CD4-positive, alpha-beta memory T cell (primary cell): Measurements from ENCODE around the gene ZNF276. TPM values are rescaled to one million over a fixed set of nuclear protein-coding genes. Genes with fewer than 3 reads are reported as not detected.

Experiments
- CTCF ChIA-PET: fragments of 350-600 bp; sonication (Branson Sonifier 250); formaldehyde crosslinking; loops from one replicate; lab custom pipeline; 2021; ENCODE audit warnings: inconsistent platforms; ENCODE audit not compliant: partially characterized antibody; lab: Charles Lee
- POLR2A ChIA-PET: fragments of 350-600 bp; sonication (Branson Sonifier 250); formaldehyde crosslinking; loops from one replicate; lab custom pipeline; 2021; ENCODE audit not compliant: partially characterized antibody; lab: Charles Lee
- DNase-seq, 5 donors: peaks; one replicate each; pipeline versions ENCODE4 v3.0.0 to v3.0.0-alpha.2; 2020 to 2022; ENCODE audit warnings: mixed read lengths in 1 of 5
- H3K27ac ChIP-seq: one replicate; pipeline ENCODE4 v1.7.0; 2013; ENCODE audit warnings: low read depth, low read length
- H3K27me3 ChIP-seq: 2 replicates; pipeline ENCODE4 v1.7.0; 2013; ENCODE audit warnings: mild to moderate bottlenecking, low read length, moderate library complexity; ENCODE audit not compliant: insufficient read depth
- H3K36me3 ChIP-seq: 2 replicates; pipeline ENCODE4 v1.7.0; 2013; ENCODE audit warnings: mild to moderate bottlenecking, low read length, moderate library complexity; ENCODE audit not compliant: insufficient read depth
- H3K4me1 ChIP-seq: 2 replicates; pipeline ENCODE4 v1.7.0; 2013; ENCODE audit warnings: mild to moderate bottlenecking, low read length, moderate library complexity; ENCODE audit not compliant: insufficient read depth
- H3K4me3 ChIP-seq, 2 donors: one replicate each; pipeline ENCODE4 v1.7.0; 2013; ENCODE audit warnings: low read length in 2 of 2, mild to moderate bottlenecking in 1 of 2
- H3K9me3 ChIP-seq, 2 donors: one replicate each; pipeline ENCODE4 v1.7.0; 2013; ENCODE audit warnings: low read length in 2 of 2, control low read depth in 1 of 2; ENCODE audit not compliant: control insufficient read depth in 1 of 2
- H3K27ac Mint-ChIP-seq, 7 donors: one replicate each; pipeline ENCODE4 v1.8.0; 2020 to 2021; ENCODE audit warnings: mixed read lengths in 7 of 7, mild to moderate bottlenecking in 6 of 7, inconsistent platforms in 3 of 7, moderate library complexity in 3 of 7
- H3K27me3 Mint-ChIP-seq, 2 donors: one replicate each; pipeline ENCODE4 v1.8.0; 2020 to 2021; ENCODE audit warnings: mixed read lengths in 2 of 2
- H3K36me3 Mint-ChIP-seq, 2 donors: one replicate each; pipeline ENCODE4 v1.8.0; 2020 to 2021; ENCODE audit warnings: mixed read lengths in 2 of 2, inconsistent platforms in 1 of 2, mild to moderate bottlenecking in 1 of 2
- H3K4me1 Mint-ChIP-seq, 4 donors: one replicate each; pipeline ENCODE4 v1.8.0; 2020 to 2021; ENCODE audit warnings: mixed read lengths in 4 of 4, mild to moderate bottlenecking in 1 of 4
- H3K4me3 Mint-ChIP-seq, 8 donors: one replicate each; pipeline ENCODE4 v1.8.0; 2020 to 2021; ENCODE audit warnings: mixed read lengths in 8 of 8, mild to moderate bottlenecking in 7 of 8, moderate library complexity in 6 of 8, inconsistent platforms in 3 of 8
- H3K9me3 Mint-ChIP-seq, 8 donors: one replicate each; pipeline ENCODE4 v1.8.0; 2020 to 2021; ENCODE audit warnings: mixed read lengths in 8 of 8, mild to moderate bottlenecking in 5 of 8, inconsistent platforms in 3 of 8, moderate library complexity in 1 of 8
- intact Hi-C: fragments of 100-400 bp; cut with micrococcal nuclease; formaldehyde crosslinking; loops from one replicate; pipeline ENCODE4 v1.15.1; 2023
- polyA plus RNA-seq, 2 donors: library from polyadenylated mRNA; unstranded; fragments of 300-500 nt; fragmentation: Illumina TruSeq; gene quantifications; one replicate each; pipeline ENCODE4 v1.2.3, GENCODE V29; 2021
- total RNA-seq, 2 experiments: library from RNA; stranded (reverse); gene quantifications; one replicate each; pipeline ENCODE4 v1.2.3, GENCODE V29; 2021

ZNF276 gene
- total and polyA plus RNA-seq, 4 experiments from 2014 or later: 9.5 to 143 (median 97.5) TPM

GRCh38 chr16:89707695-89708094 lies 13.6 kb upstream of the ZNF276 start:
- no peak for DNase-seq
- Histone ChIP-seq H3K36me3 (no peaks in the 10 kb centered on the region), H3K27ac (no peak overlapping the region), H3K27me3 (no peaks in the 10 kb centered on the region), H3K4me3 (no peak overlapping the region), H3K4me1 (peaks cover 16% of the 10 kb centered on the region), H3K9me3 (no peaks in the 10 kb centered on the region)
- peaks cover 3 to 14% (median 8%) of the 10 kb centered on the region in 4 donors for H3K4me1 Mint-ChIP-seq
- peaks cover 0 to 2% (median 0%) of the 10 kb centered on the region in 8 donors for H3K9me3 Mint-ChIP-seq
- H3K4me3 Mint-ChIP-seq: no peak overlapping the region
- ChIA-PET CTCF (interaction anchor here (0.7 to 15.1 kb wide), 12 partner anchors 7 to 202 kb away, joined by 3 to 293 read pairs (median 5); partner anchors contain the start of gene VPS9D1), POLR2A (interaction anchor here (1.3 to 3.6 kb wide), 4 partner anchors 13 to 153 kb away, joined by 3 to 39 read pairs (median 9); partner anchors contain the start of genes VPS9D1 and ZNF276)
- no peaks in the 10 kb centered on the region for H3K27me3 Mint-ChIP-seq
- no peak overlapping the region for H3K27ac Mint-ChIP-seq
- intact Hi-C loops: no loop called here
- peaks cover 0 to 2% of the 10 kb centered on the region in 2 donors for H3K36me3 Mint-ChIP-seq

GRCh38 chr16:89708481-89708931 lies 12.8 kb upstream of the ZNF276 start:
- ChIA-PET CTCF (interaction anchor here (0.6 to 15.1 kb wide), 5 partner anchors 8 to 208 kb away, joined by 3 to 293 read pairs (median 6); no protein-coding TSS in a partner anchor), POLR2A (interaction anchor here (0.9 to 6.8 kb wide), 7 partner anchors 8 to 152 kb away, joined by 3 to 42 read pairs (median 3); partner anchors contain the start of gene VPS9D1)
- intact Hi-C loops: no loop called here
- H3K4me3 Mint-ChIP-seq: no peak overlapping the region
- H3K36me3 Mint-ChIP-seq: peaks cover 0 to 2% of the 10 kb centered on the region in 2 donors
- H3K9me3 Mint-ChIP-seq: peaks cover 0 to 2% (median 0%) of the 10 kb centered on the region in 8 donors
- no peaks in the 10 kb centered on the region for H3K27me3 Mint-ChIP-seq
- no peak for DNase-seq
- Histone ChIP-seq H3K4me3 (no peak overlapping the region), H3K9me3 (no peaks in the 10 kb centered on the region), H3K36me3 (no peaks in the 10 kb centered on the region), H3K4me1 (peaks cover 15% of the 10 kb centered on the region), H3K27ac (no peak overlapping the region), H3K27me3 (no peaks in the 10 kb centered on the region)
- no peak overlapping the region for H3K27ac Mint-ChIP-seq
- H3K4me1 Mint-ChIP-seq: peaks cover 3 to 7% (median 7%) of the 10 kb centered on the region in 4 donors

GRCh38 chr16:89709166-89709565 lies 12.2 kb upstream of the ZNF276 start:
- ChIA-PET POLR2A (interaction anchor here (0.9 to 6.8 kb wide), 6 partner anchors 9 to 29 kb away, joined by 3 to 42 read pairs (median 5); partner anchors contain the start of gene VPS9D1), CTCF (interaction anchor here (0.6 to 15.1 kb wide), 4 partner anchors 9 to 208 kb away, joined by 3 to 293 read pairs (median 72); no protein-coding TSS in a partner anchor)
- H3K36me3 ChIP-seq: no peaks in the 10 kb centered on the region
- H3K27ac ChIP-seq: no peak overlapping the region
- no peaks in the 10 kb centered on the region for H3K9me3 ChIP-seq
- no peak overlapping the region for H3K4me3 Mint-ChIP-seq
- H3K4me1 Mint-ChIP-seq: peaks cover 3 to 7% (median 7%) of the 10 kb centered on the region in 4 donors
- no peaks in the 10 kb centered on the region for H3K27me3 ChIP-seq
- peaks cover 0 to 2% of the 10 kb centered on the region in 2 donors for H3K36me3 Mint-ChIP-seq
- intact Hi-C loops: no loop called here
- DNase-seq: no peak
- no peak overlapping the region for H3K27ac Mint-ChIP-seq
- H3K4me3 ChIP-seq: no peak overlapping the region
- peaks cover 0 to 2% (median 0%) of the 10 kb centered on the region in 8 donors for H3K9me3 Mint-ChIP-seq
- H3K4me1 ChIP-seq: peaks cover 15% of the 10 kb centered on the region
- H3K27me3 Mint-ChIP-seq: no peaks in the 10 kb centered on the region

GRCh38 chr16:89709716-89710432 lies 11.5 kb upstream of the ZNF276 start:
- H3K36me3 Mint-ChIP-seq: peaks cover 0 to 2% of the 10 kb centered on the region in 2 donors

GRCh38 chr16:89710709-89711564 lies 10.4 kb upstream of the ZNF276 start:
- H3K27me3 ChIP-seq: no peaks in the 10 kb centered on the region
- Mint-ChIP-seq H3K4me3 (no peak overlapping the region), H3K27ac (no peak overlapping the region), H3K4me1 (peaks cover 2 to 10% (median 5%) of the 10 kb centered on the region in 4 donors), H3K9me3 (peaks cover 0 to 2% (median 0%) of the 10 kb centered on the region in 8 donors), H3K36me3 (peaks cover 0 to 2% of the 10 kb centered on the region in 2 donors), H3K27me3 (peaks cover 0 to 1% of the 10 kb centered on the region in 2 donors)
- H3K4me3 ChIP-seq: no peak overlapping the region
- CTCF ChIA-PET: interaction anchor here (1.2 to 15.1 kb wide), 3 partner anchors 74 to 149 kb away, joined by 3 to 293 read pairs (median 7); no protein-coding TSS in a partner anchor
- H3K36me3 ChIP-seq: no peaks in the 10 kb centered on the region
- intact Hi-C loops: loop anchor here (1.0 kb wide), 1 partner anchor 10 kb away; the partner anchor contains the start of gene ZNF276
- POLR2A ChIA-PET: interaction anchor here (0.6 to 6.8 kb wide), 6 partner anchors 11 to 198 kb away, joined by 3 to 42 read pairs (median 3); partner anchors contain the start of gene CDK10
- no peaks in the 10 kb centered on the region for H3K9me3 ChIP-seq
- H3K4me1 ChIP-seq: peaks cover 14% of the 10 kb centered on the region
- DNase-seq: no peak
- H3K27ac ChIP-seq: no peak overlapping the region

More at GRCh38 chr16:89709716-89710432, 11.5 kb upstream of the ZNF276 start:
- Mint-ChIP-seq H3K9me3 (peaks cover 0 to 2% (median 0%) of the 10 kb centered on the region in 8 donors), H3K4me3 (peak overlapping the region in 3 of 8 donors; percentile 35 to 52 (median 43)), H3K27ac (peak overlapping the region in 1 of 7 donors; percentile 24), H3K4me1 (peaks cover 3 to 12% (median 7%) of the 10 kb centered on the region in 4 donors), H3K27me3 (peaks cover 0 to under 1% of the 10 kb centered on the region in 2 donors)
- no peaks in the 10 kb centered on the region for H3K36me3 ChIP-seq
- intact Hi-C loops: no loop called here
- peaks cover 15% of the 10 kb centered on the region for H3K4me1 ChIP-seq
- no peak overlapping the region for H3K27ac ChIP-seq
- ChIA-PET CTCF (interaction anchor here (1.5 to 15.1 kb wide), 3 partner anchors 82 to 152 kb away, joined by 7 to 293 read pairs (median 138); no protein-coding TSS in a partner anchor), POLR2A (interaction anchor here (0.8 to 6.8 kb wide), 7 partner anchors 10 to 77 kb away, joined by 3 to 42 read pairs (median 3); partner anchors contain the start of genes CDK10 and VPS9D1)
- H3K27me3 ChIP-seq: no peaks in the 10 kb centered on the region
- H3K9me3 ChIP-seq: no peaks in the 10 kb centered on the region
- DNase-seq: no peak
- H3K4me3 ChIP-seq: no peak overlapping the region

GRCh38 chr16:89711601-89712273 lies 9.6 kb upstream of the ZNF276 start:
- ChIA-PET POLR2A (interaction anchor here (1.0 to 6.8 kb wide), 2 partner anchors 12 to 14 kb away, joined by 3 to 42 read pairs; no protein-coding TSS in a partner anchor), CTCF (interaction anchor here (1.1 to 15.1 kb wide), 3 partner anchors 11 to 80 kb away, joined by 3 to 293 read pairs (median 3); no protein-coding TSS in a partner anchor)
- no peak overlapping the region for H3K27ac ChIP-seq
- no peaks in the 10 kb centered on the region for H3K9me3 ChIP-seq
- H3K36me3 ChIP-seq: no peaks in the 10 kb centered on the region
- Mint-ChIP-seq H3K27me3 (peaks cover 0 to 1% of the 10 kb centered on the region in 2 donors), H3K9me3 (peaks cover 0 to 2% (median 0%) of the 10 kb centered on the region in 8 donors), H3K4me3 (peak overlapping the region in 4 of 8 donors; percentile 28 to 68 (median 56)), H3K27ac (no peak overlapping the region), H3K4me1 (peaks cover 0 to 7% (median 1%) of the 10 kb centered on the region in 4 donors), H3K36me3 (no peaks in the 10 kb centered on the region)
- no peaks in the 10 kb centered on the region for H3K27me3 ChIP-seq
- peak; percentile 45 to 55 (median 51) for DNase-seq
- peak overlapping the region in 1 of 2 donors; percentile 54 for H3K4me3 ChIP-seq
- intact Hi-C loops: loop anchor here (1.0 kb wide), 1 partner anchor 10 kb away; the partner anchor contains the start of gene ZNF276
- H3K4me1 ChIP-seq: peaks cover 9% of the 10 kb centered on the region
